ENCODE results near the gene HNRNPA1L2. TPM values are rescaled to one million over a fixed set of nuclear protein-coding genes. Genes with fewer than 3 reads are reported as not detected.
"Not testable (repeated sequence)": the region's sequence is repeated elsewhere in the genome, so short reads cannot be mapped to it uniquely, and the experiment has no call there.

HNRNPA1L2 gene
- total and polyA plus RNA-seq, 9 of the 15 experiments (the other 6 are each of a cell fraction or from before 2014, with no cell fraction given), result 3.7 to 10.8 (median 6.8) TPM

DNA sequence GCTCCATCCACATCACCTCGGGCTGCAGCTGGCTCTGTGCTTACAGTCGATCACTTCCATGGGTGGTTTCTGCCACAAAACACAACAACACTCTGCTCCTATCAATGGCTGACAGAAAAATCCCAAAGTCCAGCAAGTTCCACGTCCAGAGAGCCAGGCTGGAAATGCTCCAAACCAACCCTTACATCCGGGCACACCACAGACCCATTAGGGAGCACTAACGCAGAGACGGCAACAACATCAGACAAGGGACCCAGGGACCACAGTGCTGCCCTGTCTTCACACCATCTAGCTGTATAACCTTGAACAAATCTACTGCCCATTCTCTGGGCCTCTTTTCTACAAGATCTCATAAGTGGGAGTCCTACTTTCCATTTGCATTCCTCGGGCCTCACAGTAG is 47.9 kb upstream of the HNRNPA1L2 start:
- H2AFZ ChIP-seq (ENCODE audit: low read depth, low read length); H3K9ac ChIP-seq (ENCODE audit: insufficient read depth in 1 of 2, low read depth in 2 of 2, low read length in 2 of 2); H3K4me3 ChIP-seq; DNase-seq (ENCODE audit: extremely low read depth in 1 of 4, low spot score in 3 of 4); H3K4me2 ChIP-seq (ENCODE audit: insufficient read depth, low read length); H4K20me1 ChIP-seq (replicated peaks; ENCODE audit: control insufficient read depth, insufficient read depth, low read length); H3K27me3 ChIP-seq (ENCODE audit: control insufficient read depth in 2 of 2, insufficient read depth in 2 of 2, low read length in 2 of 2); BruUV-seq (replicated peaks); H3K4me1 ChIP-seq (replicated peaks in 1 of 2; ENCODE audit: control insufficient read depth in 2 of 2, insufficient read depth in 2 of 2, low read length in 2 of 2); H3K9me3 ChIP-seq (replicated peaks; ENCODE audit: control insufficient read depth, insufficient read depth, low read depth, low read length); CTCF ChIA-PET (ENCODE audit: low intra/inter-chr PET ratio); FAIRE-seq; POLR2A ChIA-PET; H3K27ac ChIP-seq (ENCODE audit: extremely low read depth, low read depth, low read length); H3K36me3 ChIP-seq (ENCODE audit: control insufficient read depth, insufficient read depth, low read length); in situ Hi-C loops (cut with MboI); intact Hi-C loops (cut with micrococcal nuclease); H3K79me2 ChIP-seq (ENCODE audit: control insufficient read depth, insufficient read depth, low read length); H3K9me1 ChIP-seq (ENCODE audit: control insufficient read depth, insufficient read depth, low read length); ATAC-seq: not testable (repeated sequence)
- WGBS (ENCODE audit: insufficient coverage, low coverage, missing lambda C conversion rate), result 21% methylated on average over 5 of the region's 7 CpGs

DNA sequence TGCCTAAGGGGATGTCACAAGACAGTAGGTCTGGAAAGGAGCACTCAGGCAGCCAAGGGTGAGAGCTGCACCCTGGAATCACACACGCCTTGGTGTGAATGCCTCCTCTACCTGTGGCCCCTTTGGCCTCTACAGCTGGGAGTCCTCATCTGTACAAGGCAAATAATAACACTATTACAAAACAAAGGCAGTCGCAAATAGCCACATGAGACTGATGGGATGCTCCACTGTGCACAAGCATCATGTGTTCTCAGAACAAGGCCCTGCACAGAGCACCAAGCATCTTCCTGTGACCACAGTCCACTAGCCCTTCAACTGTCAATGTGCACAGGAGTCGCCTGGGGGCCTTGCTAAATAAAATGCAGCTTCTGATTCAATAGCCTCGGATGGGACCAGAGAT is 44.6 kb upstream of the HNRNPA1L2 start:
- CTCF ChIA-PET (ENCODE audit: low intra/inter-chr PET ratio), result no interaction called here
- no peaks in the 10 kb centered on the region for H3K9me1 ChIP-seq (ENCODE audit: control insufficient read depth, insufficient read depth, low read length)
- no peak overlapping the region for H3K27ac ChIP-seq (ENCODE audit: extremely low read depth, low read depth, low read length)
- peaks cover 0 to 5% of the 10 kb centered on the region in 2 experiments; a peak in 1 of 5 replicates for H3K27me3 ChIP-seq (ENCODE audit: control insufficient read depth in 2 of 2, insufficient read depth in 2 of 2, low read length in 2 of 2)
- no peak overlapping the region for H3K9ac ChIP-seq (ENCODE audit: insufficient read depth in 1 of 2, low read depth in 2 of 2, low read length in 2 of 2)
- H4K20me1 ChIP-seq (replicated peaks; ENCODE audit: control insufficient read depth, insufficient read depth, low read length), result no peaks in the 10 kb centered on the region
- H3K9me3 ChIP-seq (replicated peaks; ENCODE audit: control insufficient read depth, insufficient read depth, low read depth, low read length), result no peaks in the 10 kb centered on the region
- H3K4me1 ChIP-seq (replicated peaks in 1 of 2; ENCODE audit: control insufficient read depth in 2 of 2, insufficient read depth in 2 of 2, low read length in 2 of 2), result peaks cover 0 to 4% of the 10 kb centered on the region in 2 experiments; a peak in 1 of 5 replicates
- FAIRE-seq (no peak), DNase-seq (ENCODE audit: extremely low read depth in 1 of 4, low spot score in 3 of 4) (no peak), ATAC-seq (no peak)
- in situ Hi-C loops (cut with MboI) (no loop called here), intact Hi-C loops (cut with micrococcal nuclease) (no loop called here)
- H3K4me2 ChIP-seq (ENCODE audit: insufficient read depth, low read length), result no peak overlapping the region
- no peak overlapping the region for H3K4me3 ChIP-seq
- no peak overlapping the region for H2AFZ ChIP-seq (ENCODE audit: low read depth, low read length)
- H3K36me3 ChIP-seq (ENCODE audit: control insufficient read depth, insufficient read depth, low read length), result no peaks in the 10 kb centered on the region
- WGBS (ENCODE audit: insufficient coverage, low coverage, missing lambda C conversion rate), result 15% methylated on average over 4 of the region's 4 CpGs
- BruUV-seq (replicated peaks), result no TSS peak
- POLR2A ChIA-PET, result no interaction called here
- H3K79me2 ChIP-seq (ENCODE audit: control insufficient read depth, insufficient read depth, low read length), result no peaks in the 10 kb centered on the region
- TF ChIP-seq ZNF717 (CRISPR knock-in tag; IDR thresholded peaks at IDR 0.05) (no peak), CREBBP (IDR thresholded peaks at IDR 0.05; ENCODE audit: low read depth, low read length) (no peak), XRCC4 (IDR thresholded peaks at IDR 0.05; ENCODE audit: extremely low read depth, insufficient read depth, insufficient read length) (no peak), JUNB (CRISPR knock-in tag; conservative IDR thresholded peaks at IDR 0.05) (no peak), SNIP1 (IDR thresholded peaks at IDR 0.05; ENCODE audit: low read depth) (no peak), MAFG (tag; conservative IDR thresholded peaks at IDR 0.05) (no peak), ILF3 (IDR thresholded peaks at IDR 0.05; ENCODE audit: borderline replicate concordance) (no peak), ZNF589 (CRISPR knock-in tag; IDR thresholded peaks at IDR 0.05; ENCODE audit: low read depth) (no peak)
- TF ChIP-seq, protein P1, sequence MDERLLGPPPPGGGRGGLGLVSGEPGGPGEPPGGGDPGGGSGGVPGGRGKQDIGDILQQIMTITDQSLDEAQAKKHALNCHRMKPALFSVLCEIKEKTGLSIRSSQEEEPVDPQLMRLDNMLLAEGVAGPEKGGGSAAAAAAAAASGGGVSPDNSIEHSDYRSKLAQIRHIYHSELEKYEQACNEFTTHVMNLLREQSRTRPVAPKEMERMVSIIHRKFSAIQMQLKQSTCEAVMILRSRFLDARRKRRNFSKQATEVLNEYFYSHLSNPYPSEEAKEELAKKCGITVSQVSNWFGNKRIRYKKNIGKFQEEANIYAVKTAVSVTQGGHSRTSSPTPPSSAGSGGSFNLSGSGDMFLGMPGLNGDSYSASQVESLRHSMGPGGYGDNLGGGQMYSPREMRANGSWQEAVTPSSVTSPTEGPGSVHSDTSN (CRISPR knock-in tag; IDR thresholded peaks at IDR 0.05; ENCODE audit: low read depth), result no peak
- TF ChIP-seq, protein P1 (tag; conservative IDR thresholded peaks at IDR 0.05; ENCODE audit: low read depth), result no peak
- TF ChIP-seq, protein P2, sequence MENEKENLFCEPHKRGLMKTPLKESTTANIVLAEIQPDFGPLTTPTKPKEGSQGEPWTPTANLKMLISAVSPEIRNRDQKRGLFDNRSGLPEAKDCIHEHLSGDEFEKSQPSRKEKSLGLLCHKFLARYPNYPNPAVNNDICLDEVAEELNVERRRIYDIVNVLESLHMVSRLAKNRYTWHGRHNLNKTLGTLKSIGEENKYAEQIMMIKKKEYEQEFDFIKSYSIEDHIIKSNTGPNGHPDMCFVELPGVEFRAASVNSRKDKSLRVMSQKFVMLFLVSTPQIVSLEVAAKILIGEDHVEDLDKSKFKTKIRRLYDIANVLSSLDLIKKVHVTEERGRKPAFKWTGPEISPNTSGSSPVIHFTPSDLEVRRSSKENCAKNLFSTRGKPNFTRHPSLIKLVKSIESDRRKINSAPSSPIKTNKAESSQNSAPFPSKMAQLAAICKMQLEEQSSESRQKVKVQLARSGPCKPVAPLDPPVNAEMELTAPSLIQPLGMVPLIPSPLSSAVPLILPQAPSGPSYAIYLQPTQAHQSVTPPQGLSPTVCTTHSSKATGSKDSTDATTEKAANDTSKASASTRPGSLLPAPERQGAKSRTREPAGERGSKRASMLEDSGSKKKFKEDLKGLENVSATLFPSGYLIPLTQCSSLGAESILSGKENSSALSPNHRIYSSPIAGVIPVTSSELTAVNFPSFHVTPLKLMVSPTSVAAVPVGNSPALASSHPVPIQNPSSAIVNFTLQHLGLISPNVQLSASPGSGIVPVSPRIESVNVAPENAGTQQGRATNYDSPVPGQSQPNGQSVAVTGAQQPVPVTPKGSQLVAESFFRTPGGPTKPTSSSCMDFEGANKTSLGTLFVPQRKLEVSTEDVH (IDR thresholded peaks at IDR 0.05; ENCODE audit: low read depth, partially characterized antibody), result no peak
